Ovary (tissue), 3 donors: ENCODE data around the gene DCPS.

Experiments
- CTCF ChIP-seq, 3 donors: fragments of 450-650 bp in 2 of 3; fragments of 200-600 bp in 1 of 3; IDR thresholded peaks; one replicate each; pipeline versions ENCODE4 v1.5.1 to v1.8.0; 2016 to 2022; ENCODE audit warnings: antibody characterized with exemption in 3 of 3, mild to moderate bottlenecking in 1 of 3
- POLR2A ChIP-seq: fragments of 450-650 bp; IDR thresholded peaks from one replicate; pipeline ENCODE4 v1.6.1; 2017; ENCODE audit warnings: antibody characterized with exemption, mild to moderate bottlenecking, moderate library complexity
- donor health status: DM: no; HTN: no; CAD: no.

- TF ChIP-seq CTCF (IDR thresholded peaks at IDR 0.05) (no peak), POLR2A (no peak)
Observed at GRCh38 chr11:126257144-126257543, 46.7 kb upstream of the DCPS start.
